Thymus (tissue), 11 donors: Measurements from ENCODE around the gene USP7. TPM values are rescaled to one million over a fixed set of nuclear protein-coding genes. Genes with fewer than 3 reads are reported as not detected.

Experiments
- DNase-seq, 9 donors: peaks; one replicate each; pipeline ENCODE4 v3.0.0-alpha.2; 2013; ENCODE audit warnings: low spot score in 9 of 9, low read depth in 6 of 9, missing footprints in 1 of 9
- H3K27ac ChIP-seq, 2 donors: one replicate each; pipeline ENCODE4 v1.5.1; 2013; ENCODE audit warnings: control low read depth in 1 of 2, low read depth in 1 of 2, low read length in 1 of 2, mild to moderate bottlenecking in 1 of 2, moderate library complexity in 1 of 2
- H3K27me3 ChIP-seq, 2 donors: one replicate each; pipeline ENCODE4 v1.5.1; 2013; ENCODE audit warnings: low read length in 1 of 2; ENCODE audit not compliant: control insufficient read depth in 2 of 2, insufficient read depth in 1 of 2
- H3K36me3 ChIP-seq, 2 donors: one replicate each; pipeline ENCODE4 v1.5.1; 2013; ENCODE audit warnings: low read length in 1 of 2, mild to moderate bottlenecking in 1 of 2, moderate library complexity in 1 of 2; ENCODE audit not compliant: control insufficient read depth in 2 of 2, insufficient read depth in 2 of 2
- H3K4me1 ChIP-seq, 2 donors: one replicate each; pipeline ENCODE4 v1.5.1; 2013; ENCODE audit warnings: low read length in 2 of 2; ENCODE audit not compliant: control insufficient read depth in 2 of 2, insufficient read depth in 2 of 2
- H3K4me3 ChIP-seq, 2 donors: one replicate each; pipeline ENCODE4 v1.5.1; 2013; ENCODE audit warnings: low read length in 2 of 2, control low read depth in 1 of 2, mild to moderate bottlenecking in 1 of 2
- H3K9me3 ChIP-seq, 2 donors: one replicate each; pipeline ENCODE4 v1.5.1; 2013; ENCODE audit warnings: low read length in 1 of 2, mild to moderate bottlenecking in 1 of 2; ENCODE audit not compliant: control insufficient read depth in 2 of 2, insufficient read depth in 1 of 2
- WGBS: extraction: QIAGEN DNeasy Blood & Tissue Kit; methylation state at CpG from one replicate; pipeline ENCODE4 v1.1.7; 2013; 5-methylcytosine and 5-hydroxymethylcytosine counted together
- polyA plus RNA-seq: library from polyadenylated mRNA; stranded (reverse); fragments of 200-250 nt; gene quantifications from one replicate; pipeline ENCODE4 v1.2.3, GENCODE V29; 2013
- total RNA-seq: library from RNA; stranded (reverse); fragments of 120-200 nt; gene quantifications from one replicate; pipeline ENCODE4 v1.2.4, GENCODE V29; 2013
- donor health status: healthy.

Gene USP7
- total and polyA plus RNA-seq, 2 donors: 58.3 to 75.1 TPM

GRCh38 chr16:8887431-8887765, 76.3 kb downstream of the USP7 start:
- DNase-seq: no peak
- no peaks in the 10 kb centered on the region for H3K4me1 ChIP-seq
- H3K4me3 ChIP-seq: no peak overlapping the region

GRCh38 chr16:8886593-8887430, 76.9 kb downstream of the USP7 start:
- Histone ChIP-seq H3K4me3 (no peak overlapping the region), H3K36me3 (peaks cover 33 to 36% of the 10 kb centered on the region in 2 donors), H3K27ac (no peak overlapping the region), H3K9me3 (no peaks in the 10 kb centered on the region), H3K4me1 (no peaks in the 10 kb centered on the region), H3K27me3 (peaks cover 0 to 19% of the 10 kb centered on the region in 2 donors)
- no peak for DNase-seq
- WGBS: 81% methylated on average over 19 of the region's 19 CpGs

More at GRCh38 chr16:8887431-8887765, 76.3 kb downstream of the USP7 start:
- Histone ChIP-seq H3K9me3 (no peaks in the 10 kb centered on the region), H3K27me3 (peaks cover 0 to 19% of the 10 kb centered on the region in 2 donors), H3K27ac (no peak overlapping the region), H3K36me3 (peaks cover 39 to 42% of the 10 kb centered on the region in 2 donors)
- WGBS: 98% methylated on average over 6 of the region's 6 CpGs

- Histone ChIP-seq H3K27ac (no peak overlapping the region), H3K4me3 (no peak overlapping the region), H3K4me1 (no peaks in the 10 kb centered on the region), H3K9me3 (no peaks in the 10 kb centered on the region), H3K36me3 (peaks cover 24 to 27% of the 10 kb centered on the region in 2 donors), H3K27me3 (peaks cover 0 to 19% of the 10 kb centered on the region in 2 donors)
- 31% methylated on average over 20 of the region's 20 CpGs for WGBS
- DNase-seq: no peak
These were observed 77.8 kb downstream of the USP7 start for GRCh38 chr16:8885674-8886592.

GRCh38 chr16:8882725-8883377, 80.9 kb downstream of the USP7 start:
- WGBS: 93% methylated on average over 17 of the region's 17 CpGs
- Histone ChIP-seq H3K27me3 (peaks cover 0 to 19% of the 10 kb centered on the region in 2 donors), H3K4me1 (peaks cover 3% of the 10 kb centered on the region in 2 donors), H3K9me3 (no peaks in the 10 kb centered on the region), H3K27ac (no peak overlapping the region), H3K36me3 (peaks cover 1 to 6% of the 10 kb centered on the region in 2 donors), H3K4me3 (no peak overlapping the region)
- no peak for DNase-seq

- no peaks in the 10 kb centered on the region for H3K9me3 ChIP-seq
These were observed 81.6 kb downstream of the USP7 start, which contains the start of gene LITAFD for GRCh38 chr16:8882041-8882617. TSS of gene LITAFD (plus strand) at chr16:8882351. CDS start at chr16:8884356, 2,005 bp downstream.

GRCh38 chr16:8880839-8881510, 82.7 kb downstream of the USP7 start:
- no peak overlapping the region for H3K27ac ChIP-seq
- no peak for DNase-seq
- H3K4me3 ChIP-seq: no peak overlapping the region
- no peaks in the 10 kb centered on the region for H3K9me3 ChIP-seq
- peaks cover 0 to 11% of the 10 kb centered on the region in 2 donors for H3K27me3 ChIP-seq
- peaks cover 3% of the 10 kb centered on the region in 2 donors for H3K4me1 ChIP-seq
- H3K36me3 ChIP-seq: no peaks in the 10 kb centered on the region
- WGBS: 95% methylated on average over 8 of the region's 8 CpGs

More at GRCh38 chr16:8882041-8882617, 81.6 kb downstream of the USP7 start, which contains the start of gene LITAFD:
- Histone ChIP-seq H3K4me1 (peaks cover 3% of the 10 kb centered on the region in 2 donors), H3K4me3 (no peak within 1 kb of the TSS), H3K27ac (no peak within 1 kb of the TSS), H3K36me3 (no peaks in the 10 kb centered on the region), H3K27me3 (peaks cover 0 to 19% of the 10 kb centered on the region in 2 donors)
- DNase-seq: no peak
- 90% methylated on average over 10 of the region's 10 CpGs for WGBS

- Histone ChIP-seq H3K27ac (peak overlapping the region in 1 of 2 donors; percentile 33), H3K27me3 (no peaks in the 10 kb centered on the region), H3K4me1 (peaks cover 3% of the 10 kb centered on the region in 2 donors), H3K36me3 (no peaks in the 10 kb centered on the region), H3K4me3 (no peak overlapping the region), H3K9me3 (no peaks in the 10 kb centered on the region)
- no peak for DNase-seq
- 90% methylated on average over 6 of the region's 6 CpGs for WGBS
These were observed 85.2 kb downstream of the USP7 start for GRCh38 chr16:8878523-8878911.

GRCh38 chr16:8877894-8878522, 85.7 kb downstream of the USP7 start:
- 83% methylated on average over 8 of the region's 8 CpGs for WGBS
- no peaks in the 10 kb centered on the region for H3K36me3 ChIP-seq
- H3K27ac ChIP-seq: peak overlapping the region in 1 of 2 donors; percentile 33

More at GRCh38 chr16:8877894-8878522, 85.7 kb downstream of the USP7 start:
- no peak for DNase-seq
- H3K4me1 ChIP-seq: peaks cover 3% of the 10 kb centered on the region in 2 donors
- H3K27me3 ChIP-seq: no peaks in the 10 kb centered on the region
- no peaks in the 10 kb centered on the region for H3K9me3 ChIP-seq
- H3K4me3 ChIP-seq: no peak overlapping the region
